SK-N-SH (cell line): ENCODE measurements around the gene STUB1. TPM values are rescaled to one million over a fixed set of nuclear protein-coding genes. Genes with fewer than 3 reads are reported as not detected.

ENCODE experiments used
- CTCF ChIA-PET: fragments of 300-600, 350-600 bp; formaldehyde crosslinking; extraction: SDS; loops from one replicate; lab custom pipeline; 2021; lab: Yijun Ruan, JAX
- POLR2A ChIA-PET: fragments of 350-600 bp; sonication (Branson Sonifier 250); formaldehyde crosslinking; extraction: SDS; loops from one replicate; lab custom pipeline; 2020; ENCODE audit warnings: antibody characterized with exemption, inconsistent platforms; lab: Yijun Ruan, JAX
- DNase-seq: peaks from one replicate; pipeline ENCODE4 v3.0.0; 2012
- H2AFZ ChIP-seq: fragments of 200-600 bp; sonication (generic); 2 replicates; pipeline ENCODE4 v1.8.1; 2016; ENCODE audit warnings: antibody characterized with exemption, mild to moderate bottlenecking, low read depth
- H3F3A ChIP-seq: fragments of 200-600 bp; sonication (generic); replicated peaks from 2 replicates; pipeline ENCODE3; 2016; ENCODE audit warnings: antibody characterized with exemption, mild to moderate bottlenecking; ENCODE audit not compliant: insufficient read depth
- H3K27ac ChIP-seq, 2 experiments: fragments of 200-500 bp in 1 of 2; fragments of 200-600 bp in 1 of 2; sonication (Bioruptor generic) in 1 of 2; sonication (generic), shearing (Covaris generic) in 1 of 2; 2 replicates each; pipeline versions ENCODE4 v1.5.1 to v1.6.1; 2014 to 2016; ENCODE audit warnings: low read depth in 2 of 2, inconsistent platforms in 1 of 2, low read length in 1 of 2, mild to moderate bottlenecking in 1 of 2, mixed read lengths in 1 of 2
- H3K27me3 ChIP-seq: fragments of 200-600 bp; sonication (generic), shearing (Covaris generic); 2 replicates; pipeline ENCODE4 v1.6.1; 2016; ENCODE audit warnings: mixed run types; ENCODE audit not compliant: insufficient read depth
- H3K36me3 ChIP-seq, 2 experiments: fragments of 200-500 bp in 1 of 2; fragments of 200-600 bp in 1 of 2; sonication (Bioruptor generic) in 1 of 2; sonication (generic) in 1 of 2; replicated peaks in 1 of 2; 2 replicates each; pipeline versions ENCODE3 to v1.5.1; 2014 to 2016; ENCODE audit warnings: low read length in 1 of 2, mild to moderate bottlenecking in 1 of 2; ENCODE audit not compliant: insufficient read depth in 2 of 2, control insufficient read depth in 1 of 2
- H3K4me1 ChIP-seq, 2 experiments: fragments of 200-500 bp in 1 of 2; fragments of 200-600 bp in 1 of 2; sonication (Bioruptor generic) in 1 of 2; sonication (generic), shearing (Covaris generic) in 1 of 2; 2 replicates each; pipeline versions ENCODE4 v1.5.1 to v1.6.1; 2014 to 2016; ENCODE audit warnings: low read depth in 1 of 2, low read length in 1 of 2, mixed run types in 1 of 2; ENCODE audit not compliant: insufficient read depth in 2 of 2, control insufficient read depth in 1 of 2
- H3K4me2 ChIP-seq: fragments of 200-600 bp; sonication (generic), shearing (Covaris generic); 2 replicates; pipeline ENCODE4 v1.6.1; 2017; ENCODE audit warnings: mixed run types
- H3K4me3 ChIP-seq, 2 experiments: fragments of 200-500 bp in 1 of 2; fragments of 200-600 bp in 1 of 2; sonication (Bioruptor generic) in 1 of 2; sonication (generic), shearing (Covaris generic) in 1 of 2; 2 replicates each; pipeline versions ENCODE4 v1.5.1 to v1.8.1; 2014 to 2016; ENCODE audit warnings: low read depth in 2 of 2, inconsistent platforms in 1 of 2, low read length in 1 of 2, mild to moderate bottlenecking in 1 of 2, mixed read lengths in 1 of 2, moderate library complexity in 1 of 2
- H3K79me2 ChIP-seq: fragments of 200-600 bp; sonication (generic); 2 replicates; pipeline ENCODE4 v1.8.1; 2017; ENCODE audit warnings: mild to moderate bottlenecking; ENCODE audit not compliant: insufficient read depth
- H3K9ac ChIP-seq: fragments of 200-600 bp; sonication (generic); 2 replicates; pipeline ENCODE4 v1.6.1; 2017; ENCODE audit warnings: mixed run types
- H3K9me2 ChIP-seq: fragments of 200-600 bp; sonication (generic); 2 replicates; pipeline ENCODE4 v1.6.1; 2017; ENCODE audit warnings: mixed run types
- H3K9me3 ChIP-seq: fragments of 200-600 bp; sonication (generic); 2 replicates; pipeline ENCODE4 v1.6.1; 2017; ENCODE audit warnings: mixed run types, mild to moderate bottlenecking, moderate library complexity
- H4K20me1 ChIP-seq: fragments of 200-600 bp; sonication (generic); 2 replicates; pipeline ENCODE4 v1.6.1; 2017; ENCODE audit warnings: mild to moderate bottlenecking, mixed run types; ENCODE audit not compliant: insufficient read depth
- EP300 ChIP-seq, 2 experiments: IDR thresholded peaks; 2 replicates each; pipeline versions ENCODE4 v1.4.0 to v1.6.1; 2012; ENCODE audit warnings: borderline replicate concordance in 1 of 2, low read depth in 1 of 2, low read length in 1 of 2
- FOXM1 ChIP-seq: IDR thresholded peaks from 2 replicates; pipeline ENCODE4 v1.4.0; 2012; ENCODE audit warnings: low read depth, mild to moderate bottlenecking
- JUND ChIP-seq: IDR thresholded peaks from 2 replicates; pipeline ENCODE4 v1.4.0; 2012
- MXI1 ChIP-seq: IDR thresholded peaks from 2 replicates; pipeline ENCODE4 v1.6.1; 2012; ENCODE audit warnings: mild to moderate bottlenecking, low read depth, low read length, improper control_type of control experiment
- NFIC ChIP-seq: IDR thresholded peaks from 2 replicates; pipeline ENCODE4 v1.4.0; 2012; ENCODE audit warnings: borderline replicate concordance
- NRF1 ChIP-seq: IDR thresholded peaks from 2 replicates; pipeline ENCODE4 v1.6.1; 2012; ENCODE audit warnings: low read depth, mild to moderate bottlenecking, low read length
- RAD21 ChIP-seq: IDR thresholded peaks from 2 replicates; pipeline ENCODE4 v1.6.1; 2012; ENCODE audit warnings: mild to moderate bottlenecking, low read length
- REST ChIP-seq: IDR thresholded peaks from 2 replicates; pipeline ENCODE4 v1.6.1; 2012; ENCODE audit warnings: mild to moderate bottlenecking, low read depth, low read length, moderate library complexity
- TAF1 ChIP-seq: IDR thresholded peaks from 2 replicates; pipeline ENCODE4 v1.6.1; 2012; ENCODE audit warnings: low read depth, mild to moderate bottlenecking, low read length, moderate library complexity, borderline replicate concordance
- TCF12 ChIP-seq: IDR thresholded peaks from 2 replicates; pipeline ENCODE4 v1.4.0; 2012
- WGBS: methylation state at CpG from one replicate; pipeline ENCODE4 v1.1.6; 2017; ENCODE audit warnings: low lambda C conversion rate; 5-methylcytosine and 5-hydroxymethylcytosine counted together
- polyA plus RNA-seq, 3 experiments: library from polyadenylated mRNA; depleted of rRNA; stranded (reverse); fragments of >200 nt; gene quantifications; 2 replicates each; pipeline ENCODE4 v1.2.3, GENCODE V29; 2012
- TF ChIP-seq, protein P1 (sequence below): IDR thresholded peaks from 2 replicates; pipeline ENCODE4 v1.4.0; 2012; ENCODE audit warnings: low read depth
- TF ChIP-seq, protein P2 (sequence below): IDR thresholded peaks from 2 replicates; pipeline ENCODE4; 2012

STUB1 gene
- polyA plus RNA-seq, 1 of the 3 experiments (the other 2 are of a cell fraction), result 323 TPM

DNA sequence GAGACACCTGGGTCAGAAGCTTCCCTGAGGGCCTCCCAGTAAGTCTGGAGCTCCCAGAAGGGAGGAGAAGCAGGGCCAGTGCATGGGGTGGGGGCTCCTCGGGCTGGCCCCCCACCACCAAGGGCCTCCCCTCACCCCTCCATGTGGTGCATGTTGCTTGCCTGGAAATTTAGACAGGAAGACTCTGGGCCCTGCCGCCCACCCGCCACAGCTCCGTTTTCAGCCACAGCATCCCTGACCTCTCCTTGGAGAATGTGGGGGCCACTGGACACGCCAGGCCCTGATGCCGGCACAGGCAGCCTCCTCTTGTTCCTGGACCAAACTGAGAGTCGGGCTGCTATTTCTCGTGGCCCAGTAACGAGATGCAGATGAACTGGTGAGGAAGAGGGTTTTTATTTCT is 41.4 kb upstream of the STUB1 start (continued):
- TF ChIP-seq REST (no peak), MXI1 (no peak), RAD21 (no peak), TCF12 (no peak), NFIC (no peak), EP300 (IDR thresholded peaks at IDR 0.05; ENCODE audit: borderline replicate concordance in 1 of 2, low read depth in 1 of 2, low read length in 1 of 2) (no peak), NRF1 (no peak), JUND (no peak), FOXM1 (no peak)
- TF ChIP-seq, protein P1, sequence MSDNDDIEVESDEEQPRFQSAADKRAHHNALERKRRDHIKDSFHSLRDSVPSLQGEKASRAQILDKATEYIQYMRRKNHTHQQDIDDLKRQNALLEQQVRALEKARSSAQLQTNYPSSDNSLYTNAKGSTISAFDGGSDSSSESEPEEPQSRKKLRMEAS, result no peak
- TF ChIP-seq, protein P2, sequence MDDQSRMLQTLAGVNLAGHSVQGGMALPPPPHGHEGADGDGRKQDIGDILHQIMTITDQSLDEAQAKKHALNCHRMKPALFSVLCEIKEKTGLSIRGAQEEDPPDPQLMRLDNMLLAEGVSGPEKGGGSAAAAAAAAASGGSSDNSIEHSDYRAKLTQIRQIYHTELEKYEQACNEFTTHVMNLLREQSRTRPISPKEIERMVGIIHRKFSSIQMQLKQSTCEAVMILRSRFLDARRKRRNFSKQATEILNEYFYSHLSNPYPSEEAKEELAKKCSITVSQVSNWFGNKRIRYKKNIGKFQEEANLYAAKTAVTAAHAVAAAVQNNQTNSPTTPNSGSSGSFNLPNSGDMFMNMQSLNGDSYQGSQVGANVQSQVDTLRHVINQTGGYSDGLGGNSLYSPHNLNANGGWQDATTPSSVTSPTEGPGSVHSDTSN, result no peak
- TF ChIP-seq, all 33 proteins: peak for 0

DNA sequence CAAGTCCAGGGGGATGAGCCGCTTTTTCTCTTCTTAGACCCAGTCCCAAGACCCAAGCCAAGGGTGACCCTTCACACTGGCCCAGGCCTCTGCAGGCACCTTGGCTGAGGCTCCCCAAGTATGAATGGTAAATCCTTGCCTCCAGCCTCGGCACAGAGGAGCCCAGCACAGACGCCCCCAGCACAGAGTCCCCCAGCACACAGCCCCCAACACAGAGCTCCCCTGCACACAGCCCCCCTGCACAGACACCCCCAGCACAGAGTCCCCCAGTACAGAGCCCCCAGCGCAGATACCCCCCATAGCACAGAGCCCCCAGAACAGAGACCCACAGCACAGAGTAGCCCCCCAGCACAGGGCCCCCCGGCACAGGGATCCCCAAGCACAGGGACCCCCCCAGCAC is 39.6 kb upstream of the STUB1 start:
- no peak overlapping the region; a peak in 1 of 4 replicates for H3K27ac ChIP-seq
- H3K4me3 ChIP-seq, result peak overlapping the region in 1 of 2 experiments; percentile 76; a peak in 1 of 4 replicates
- no peak for DNase-seq
- ChIA-PET POLR2A (no interaction called here), CTCF (no interaction called here)
- no peaks in the 10 kb centered on the region for H3K36me3 ChIP-seq
- 100% methylated on average over 3 of the region's 5 CpGs for WGBS
- no peaks in the 10 kb centered on the region for H3K9me3 ChIP-seq
- peaks cover 15% of the 10 kb centered on the region; the same call in 1 of the 2 replicates for H3K79me2 ChIP-seq
- peaks cover 6 to 32% of the 10 kb centered on the region in 2 experiments; a peak in 2 of 4 replicates for H3K4me1 ChIP-seq
- H3K9ac ChIP-seq, result peak overlapping the region; percentile 83; the same call in 1 of the 2 replicates
- peak overlapping the region; percentile 86 for H3K4me2 ChIP-seq
- no peak for TF ChIP-seq TAF1
- TF ChIP-seq, all 33 proteins: peak for 0
- Histone ChIP-seq H4K20me1 (no peaks in the 10 kb centered on the region; the same call in 1 of the 2 replicates), H2AFZ (no peak overlapping the region), H3F3A (peaks cover 13% of the 10 kb centered on the region), H3K27me3 (no peaks in the 10 kb centered on the region), H3K9me2 (no peaks in the 10 kb centered on the region)
